HepG2 (cell line): ENCODE results near the gene HES6. TPM values are rescaled to one million over a fixed set of nuclear protein-coding genes. Genes with fewer than 3 reads are reported as not detected.

ENCODE experiments used
- ATAC-seq: fragments of 200-7000 bp; cut with Tn5 transposase; 3 replicates; pipeline ENCODE4 v1.9.1; 2020; ENCODE audit warnings: mild to moderate bottlenecking, moderate library complexity
- BruUV-seq: library from RNA; stranded (reverse); fragments of 400-500 nt; replicated peaks from 2 replicates; lab custom pipeline; 2021; lab: Mats Ljungman, UMichigan
- CTCF ChIA-PET: fragments of 300-600 bp; formaldehyde crosslinking; extraction: SDS; loops from one replicate; lab custom pipeline; 2021; ENCODE audit warnings: low total read pairs, inconsistent platforms, low intra/inter-chr PET ratio; lab: Yijun Ruan, JAX
- POLR2A ChIA-PET: fragments of 350-600 bp; sonication (Branson Sonifier 250); formaldehyde crosslinking; loops from one replicate; lab custom pipeline; 2020; ENCODE audit warnings: antibody characterized with exemption, inconsistent platforms; lab: Yijun Ruan, JAX
- DNase-seq: peaks from one replicate; pipeline ENCODE4 v3.0.0-alpha.2; 2015; ENCODE audit warnings: low spot score
- FAIRE-seq: peaks from 3 replicates; lab custom pipeline; 2011; peaks lifted over from hg19 to GRCh38; lab: Jason Lieb, UNC
- H2AFZ ChIP-seq: one replicate; pipeline ENCODE4 v1.6.1; 2011; ENCODE audit warnings: low read length, inconsistent platforms
- H3K27ac ChIP-seq: fragments of 300-600 bp; 3 replicates; pipeline ENCODE4 v1.8.0; 2011; ENCODE audit warnings: mixed run types, mild to moderate bottlenecking, mixed read lengths, low read length, inconsistent platforms; ENCODE audit not compliant: insufficient read depth; ENCODE audit errors: extremely low read length
- H3K27me3 ChIP-seq, 2 experiments: fragments of 200-600 bp in 1 of 2; 2 replicates in 1 of 2; 3 replicates in 1 of 2; pipeline versions ENCODE4 v1.6.0 to v1.8.0; 2011; ENCODE audit warnings: low read length in 2 of 2, mild to moderate bottlenecking in 2 of 2, moderate library complexity in 2 of 2, inconsistent platforms in 1 of 2; ENCODE audit not compliant: insufficient read depth in 2 of 2, control insufficient read depth in 1 of 2
- H3K36me3 ChIP-seq, 2 experiments: fragments of 200-600 bp in 1 of 2; replicated peaks in 1 of 2; 2 replicates in 1 of 2; 3 replicates in 1 of 2; pipeline versions ENCODE4 v1.5.1 to v1.8.0; 2011; ENCODE audit warnings: low read length in 2 of 2, inconsistent platforms in 1 of 2; ENCODE audit not compliant: insufficient read depth in 2 of 2, control insufficient read depth in 1 of 2
- H3K4me1 ChIP-seq: 2 replicates; pipeline ENCODE4 v1.5.1; 2012; ENCODE audit warnings: low read length, inconsistent platforms; ENCODE audit not compliant: insufficient read depth
- H3K4me2 ChIP-seq: 2 replicates; pipeline ENCODE4 v1.6.0; 2011; ENCODE audit warnings: low read depth, low read length, inconsistent platforms
- H3K4me3 ChIP-seq, 3 experiments: fragments of 200-600 bp in 1 of 3; sonication (generic), shearing (Covaris generic) in 1 of 3; replicated peaks in 1 of 3; 2 replicates each; pipeline ENCODE4 v1.5.1; 2011 to 2016; ENCODE audit warnings: low read length in 3 of 3, inconsistent platforms in 2 of 3, low read depth in 2 of 3, mild to moderate bottlenecking in 2 of 3, control low read depth in 1 of 3, mixed read lengths in 1 of 3; ENCODE audit not compliant: insufficient read depth in 1 of 3
- H3K79me2 ChIP-seq: one replicate; pipeline ENCODE4 v1.6.1; 2011; ENCODE audit warnings: low read length, inconsistent platforms; ENCODE audit not compliant: insufficient read depth
- H3K9ac ChIP-seq: 2 replicates; pipeline ENCODE4 v1.6.0; 2011; ENCODE audit warnings: mild to moderate bottlenecking, low read depth, low read length, inconsistent platforms; ENCODE audit not compliant: insufficient read depth
- H3K9me3 ChIP-seq: 2 replicates; pipeline ENCODE4 v1.5.1; 2012; ENCODE audit warnings: mild to moderate bottlenecking, low read length
- H4K20me1 ChIP-seq: 2 replicates; pipeline ENCODE4 v1.6.0; 2011; ENCODE audit warnings: inconsistent platforms, mild to moderate bottlenecking, low read length, moderate library complexity; ENCODE audit not compliant: insufficient read depth
- HNF4G ChIP-seq, 2 experiments: sonication (generic) in 1 of 2; formaldehyde crosslinking in 1 of 2; IDR thresholded peaks; 2 replicates each; pipeline versions ENCODE4 v1.4.0 to v1.6.1; 2011 to 2020; ENCODE audit warnings: borderline replicate concordance in 2 of 2, low read depth in 2 of 2, mild to moderate bottlenecking in 2 of 2, low read length in 1 of 2, missing genetic modification reagents in 1 of 2, moderate library complexity in 1 of 2
- NBN ChIP-seq: fragments of 450-650 bp; conservative IDR thresholded peaks from 2 replicates; pipeline ENCODE4 v1.6.1; 2017
- NFIB ChIP-seq: sonication (generic); formaldehyde crosslinking; IDR thresholded peaks from 2 replicates; pipeline ENCODE4 v1.9.0; 2021; ENCODE audit warnings: missing genetic modification reagents, mild to moderate bottlenecking, borderline replicate concordance
- SKI ChIP-seq: fragments of 450-650 bp; IDR thresholded peaks from one replicate; pipeline ENCODE4 v1.6.1; 2018; ENCODE audit warnings: mild to moderate bottlenecking; ENCODE audit not compliant: partially characterized antibody
- ZBTB38 ChIP-seq: sonication (generic); formaldehyde crosslinking; IDR thresholded peaks from 2 replicates; pipeline ENCODE4 v1.5.1; 2020; ENCODE audit warnings: mild to moderate bottlenecking, missing genetic modification reagents
- WGBS: methylation state at CpG from one replicate; pipeline ENCODE4 v1.1.6; 2017; ENCODE audit warnings: low lambda C conversion rate; 5-methylcytosine and 5-hydroxymethylcytosine counted together
- in situ Hi-C: cut with HindIII; loops from 2 replicates; pipeline ENCODE4 v1.10.0; 2017; ENCODE audit warnings: low pct_unique_long_range_greater_than_20kb; ENCODE audit not compliant: extremely low pct_ligation_motif_present
- intact Hi-C: fragments of 100-400 bp; cut with micrococcal nuclease; formaldehyde crosslinking; loops from one replicate; pipeline ENCODE4 v1.10.0; 2022; ENCODE audit not compliant: unreplicated experiment
- polyA plus RNA-seq, 8 experiments: library from polyadenylated mRNA; depleted of rRNA in 3 of 8; stranded (reverse) in 7 of 8; unstranded in 1 of 8; fragments of >200 nt; fragmentation: Illumina TruSeq in 4 of 8; extraction: Trizol in 4 of 8; gene quantifications; 2 replicates each; pipeline versions ENCODE4 v1.2.1 to v1.2.3, GENCODE V29; 2011 to 2016; ENCODE audit warnings: low read depth in 4 of 8, missing spikeins in 1 of 8, mixed read lengths in 1 of 8; ENCODE audit not compliant: insufficient read depth in 1 of 8
- total RNA-seq, 5 experiments: library from RNA; depleted of rRNA; stranded (reverse); fragments of >200 nt; fragmentation: Illumina TruSeq; extraction: Trizol; gene quantifications; 2 replicates each; pipeline ENCODE4 v1.2.3, GENCODE V29; 2016; ENCODE audit warnings: low read depth in 1 of 5

Gene HES6
- total and polyA plus RNA-seq, 2 of the 13 experiments (the other 11 are each of a cell fraction or from before 2014, with no cell fraction given) = 19.5 to 82.8 TPM

- TF ChIP-seq SKI = no peak
- TF ChIP-seq HNF4G (IDR thresholded peaks at IDR 0.05; ENCODE audit: borderline replicate concordance, low read depth, low read length) = no peak
- no peak for TF ChIP-seq HNF4G (CRISPR knock-in tag; IDR thresholded peaks at IDR 0.05; ENCODE audit: borderline replicate concordance, low read depth)
- TF ChIP-seq ZBTB38 (CRISPR knock-in tag) = no peak
- no peak for TF ChIP-seq NFIB
These were observed 11.1 kb upstream of the HES6 start (continued) for GRCh38 chr2:238250896-238251295.

- Histone ChIP-seq H3K79me2 (no peaks in the 10 kb centered on the region), H3K9ac (no peak overlapping the region), H3K27ac (no peak overlapping the region), H3K4me3 (no peak overlapping the region), H4K20me1 (no peaks in the 10 kb centered on the region), H3K4me1 (peaks cover 14% of the 10 kb centered on the region), H3K36me3 (peaks cover 23 to 34% of the 10 kb centered on the region in 2 experiments), H2AFZ (no peak overlapping the region), H3K27me3 (no peaks in the 10 kb centered on the region), H3K9me3 (no peaks in the 10 kb centered on the region), H3K4me2 (no peak overlapping the region)
- no TSS peak for BruUV-seq
- ChIA-PET POLR2A (no interaction called here), CTCF (no interaction called here)
- no peak for TF ChIP-seq NBN
- in situ Hi-C loops = no loop called here
- DNase-seq (no peak), FAIRE-seq (no peak), ATAC-seq (no peak)
- 93% methylated on average over 10 of the region's 10 CpGs for WGBS
- intact Hi-C loops = no loop called here
These were observed 8.1 kb upstream of the HES6 start for GRCh38 chr2:238247841-238248453.
